Limb (tissue), 2 donors: ENCODE data around the gene OBP2A.

Experiments used
- DNase-seq, 2 donors: peaks; one replicate each; pipeline ENCODE4 v3.0.0-alpha.2; 2016; ENCODE audit errors: extremely low spot score in 2 of 2

OBP2A gene

DNA sequence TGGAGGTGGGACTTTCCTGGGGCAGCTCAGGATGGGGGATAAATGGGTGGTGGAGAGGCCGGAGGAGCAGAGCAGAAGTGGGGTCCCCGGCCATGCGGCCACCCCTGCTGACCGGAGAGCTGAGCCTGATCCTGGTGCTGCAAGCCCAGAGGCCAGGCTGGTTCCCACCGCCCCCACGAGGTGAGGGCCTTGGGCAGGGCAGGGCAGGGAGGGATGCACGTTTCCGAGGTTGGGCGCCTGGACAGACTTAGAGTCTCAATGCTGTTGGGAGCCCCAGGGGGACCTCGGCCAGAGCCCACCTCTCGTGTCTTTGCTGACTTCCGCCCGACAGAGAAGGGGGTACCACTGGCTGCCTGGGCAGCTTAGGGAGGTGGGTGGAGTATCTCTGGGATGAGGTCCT lies 5.5 kb downstream of the OBP2A start:
- no peak for DNase-seq

DNA sequence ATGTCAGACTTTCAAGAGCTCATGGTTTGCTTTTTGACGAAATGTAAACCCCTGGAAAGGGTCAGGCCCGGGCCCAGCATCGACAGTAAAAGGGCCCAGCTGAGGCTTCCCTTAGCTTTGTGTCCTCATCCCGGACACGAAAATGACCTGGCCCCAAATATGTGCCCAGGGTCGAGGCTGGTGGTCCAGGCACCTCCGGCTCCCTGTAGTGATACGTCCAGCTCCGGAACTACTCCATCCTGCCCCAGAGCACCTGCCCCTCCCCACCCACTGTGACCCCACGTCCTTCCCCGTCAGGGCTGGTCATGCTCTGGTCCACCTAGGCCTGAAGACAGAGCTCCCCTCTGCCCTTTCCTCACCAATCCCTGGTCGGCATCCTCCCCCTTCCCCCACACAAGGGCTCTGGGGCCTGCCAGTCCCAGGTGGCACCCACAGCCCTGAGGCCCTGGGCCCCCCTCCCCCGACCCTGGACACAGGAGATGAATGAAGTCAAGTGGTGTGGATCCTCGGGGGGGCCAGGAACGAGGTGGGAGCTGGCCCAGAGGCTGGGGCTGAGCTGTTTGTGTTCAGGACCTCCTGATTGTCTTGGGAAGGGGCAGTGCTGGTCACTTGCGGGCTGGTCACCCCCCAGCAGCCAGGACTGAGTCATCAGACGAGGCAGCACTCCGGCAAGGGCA lies 6.2 kb downstream of the OBP2A start:
- no peak for DNase-seq

DNA sequence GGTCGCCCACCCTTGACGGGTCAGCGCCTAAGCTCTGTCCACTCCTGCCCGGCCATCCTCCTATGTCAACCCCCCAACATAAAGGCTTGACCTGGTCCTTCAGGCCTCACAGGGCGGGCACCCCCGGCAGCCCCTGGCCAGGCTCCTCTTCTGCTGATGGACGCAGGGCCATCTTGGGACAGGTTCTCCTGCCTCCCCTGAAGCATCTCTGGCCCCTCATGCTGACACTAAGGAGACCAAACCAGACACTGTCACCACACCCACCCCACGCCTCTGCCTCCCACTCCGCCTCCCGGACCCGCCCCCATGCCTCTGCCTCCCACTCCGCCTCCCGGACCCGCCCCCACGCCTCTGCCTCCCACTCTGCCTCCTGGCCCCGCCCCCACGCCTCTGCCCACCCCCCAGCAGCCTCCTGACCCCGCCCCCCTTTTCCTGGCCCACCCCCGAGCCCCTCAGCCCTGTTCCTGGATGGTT lies 6.8 kb downstream of the OBP2A start:
- no peak for DNase-seq

DNA sequence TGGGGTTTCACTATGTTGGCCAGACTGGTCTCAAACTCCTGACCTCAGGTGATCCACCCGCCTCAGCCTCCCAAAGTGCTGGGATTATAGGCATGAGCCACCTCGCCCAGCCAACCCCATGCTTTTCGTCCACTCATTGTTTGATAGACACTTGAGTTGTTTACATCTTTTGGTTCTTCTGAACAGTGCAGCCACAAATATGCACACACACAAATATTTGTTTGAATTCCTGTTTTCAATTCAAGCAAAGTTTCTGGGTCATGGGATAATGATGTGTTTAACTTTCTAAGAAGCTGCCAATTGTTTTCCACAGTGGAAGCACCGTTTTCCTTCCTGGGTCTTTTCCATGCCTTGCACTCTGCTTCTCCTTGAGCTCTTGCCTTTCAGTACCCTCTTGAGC lies 8.8 kb downstream of the OBP2A start:
- no peak for DNase-seq

GRCh38 chr9:135555203-135555602 lies 9.3 kb downstream of the OBP2A start:
- DNase-seq, result no peak

GRCh38 chr9:135555910-135556309 lies 10.0 kb downstream of the OBP2A start:
- no peak for DNase-seq

GRCh38 chr9:135559606-135560005 lies 13.7 kb downstream of the OBP2A start:
- no peak for DNase-seq

DNA sequence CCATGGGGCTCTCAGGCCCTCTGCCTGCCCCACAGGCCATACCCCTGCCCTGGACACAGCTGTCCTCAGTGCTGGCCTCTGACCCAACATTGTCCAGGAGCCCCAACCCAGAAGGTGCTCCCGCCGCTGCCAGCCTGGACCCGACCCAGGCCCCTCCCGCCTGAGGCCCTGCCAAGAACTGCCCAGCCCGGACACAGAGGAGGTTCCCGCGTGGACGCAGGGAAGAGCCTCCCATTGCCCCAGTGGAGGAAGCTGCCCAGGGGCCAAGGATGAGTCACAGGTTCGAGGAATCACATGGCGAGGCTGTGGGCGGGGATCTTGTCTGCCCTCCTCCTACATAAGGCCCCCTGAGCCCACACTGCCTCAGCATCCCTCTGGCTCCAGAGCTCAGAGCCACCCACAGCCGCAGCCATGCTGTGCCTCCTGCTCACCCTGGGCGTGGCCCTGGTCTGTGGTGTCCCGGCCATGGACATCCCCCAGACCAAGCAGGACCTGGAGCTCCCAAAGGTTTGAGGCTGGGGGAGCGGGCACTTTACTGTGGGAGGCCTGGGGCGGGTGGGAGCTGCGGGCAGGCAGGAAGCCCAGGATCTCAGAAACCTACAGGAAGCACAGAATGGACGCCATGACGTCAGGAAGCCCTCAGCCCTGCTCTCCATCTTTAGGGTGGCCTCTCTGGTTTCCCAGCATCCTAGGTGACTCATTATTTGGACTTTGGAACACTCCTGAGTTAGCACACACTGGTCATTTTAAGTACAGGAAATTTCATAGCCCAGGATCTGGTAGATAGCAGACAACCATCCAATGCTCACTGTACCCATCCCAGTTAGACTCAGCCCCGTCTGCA lies 15.7 kb downstream of the OBP2A start, which contains the start of gene PAEP:
TSS of gene PAEP (plus strand) at position 366 of the 844 bp plus-strand sequence.
- no peak for DNase-seq

DNA sequence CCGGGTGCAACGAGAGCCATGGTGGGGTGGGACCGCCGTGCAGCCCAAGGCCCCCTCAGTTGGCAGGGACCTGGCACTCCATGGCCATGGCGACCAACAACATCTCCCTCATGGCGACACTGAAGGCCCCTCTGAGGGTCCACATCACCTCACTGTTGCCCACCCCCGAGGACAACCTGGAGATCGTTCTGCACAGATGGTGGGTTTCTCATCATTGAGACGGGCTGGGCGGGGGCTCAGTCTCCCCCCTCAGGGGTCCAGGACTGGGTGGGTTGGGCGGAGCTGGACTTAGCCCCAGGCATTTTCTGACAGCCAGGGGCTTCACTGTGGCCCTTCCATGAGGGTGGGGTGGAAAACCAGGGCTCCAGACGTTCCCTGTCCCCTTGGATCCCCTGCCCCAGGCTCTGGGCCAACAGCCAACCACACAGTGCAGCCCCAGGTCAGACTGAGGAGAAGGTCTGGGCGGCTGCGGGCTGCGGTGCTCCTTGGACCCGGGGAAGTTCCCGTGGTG lies 16.4 kb downstream of the OBP2A start:
- DNase-seq, result no peak

DNA sequence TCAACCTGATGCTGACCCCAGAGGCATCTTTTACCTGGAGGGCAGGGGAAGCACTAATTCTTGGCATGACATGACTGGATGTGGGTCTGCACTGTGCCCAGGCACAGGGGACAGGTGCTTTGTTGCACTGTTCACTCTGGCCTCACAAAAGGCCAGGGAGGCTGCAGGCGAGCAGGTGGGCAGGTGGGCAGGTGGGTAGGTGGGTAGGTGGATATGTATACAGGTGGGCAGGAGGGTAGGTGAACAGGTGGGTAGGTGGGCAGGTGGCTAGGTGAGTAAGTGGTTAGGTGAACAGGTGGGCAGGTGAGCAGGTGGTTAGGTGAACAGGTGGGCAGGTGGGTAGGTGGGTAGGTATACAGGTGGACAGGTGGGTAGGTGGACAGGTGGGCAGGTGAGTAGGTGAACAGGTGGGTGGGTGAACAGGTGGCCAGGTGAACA lies 17.1 kb downstream of the OBP2A start:
- no peak for DNase-seq

DNA sequence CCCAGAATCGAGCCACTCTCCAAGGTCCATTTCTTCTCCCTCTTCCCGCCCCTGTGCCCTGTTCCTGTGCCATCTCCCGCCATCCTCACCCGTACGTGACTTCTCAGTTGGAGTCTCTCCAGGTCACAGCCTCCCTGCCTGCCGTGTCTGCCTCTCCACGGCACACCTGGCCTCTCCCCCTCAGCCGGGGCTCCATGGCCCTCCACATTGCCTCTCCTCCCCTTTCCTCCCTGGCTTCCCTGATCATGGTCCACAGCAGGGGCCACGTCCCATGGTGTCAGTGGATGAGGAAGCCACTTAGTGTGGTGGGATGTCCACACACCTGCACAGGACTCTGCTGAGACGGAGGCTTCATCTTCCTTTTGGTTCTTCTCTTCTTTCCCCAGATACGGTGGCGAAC lies 17.9 kb downstream of the OBP2A start:
- DNase-seq, result no peak

DNA sequence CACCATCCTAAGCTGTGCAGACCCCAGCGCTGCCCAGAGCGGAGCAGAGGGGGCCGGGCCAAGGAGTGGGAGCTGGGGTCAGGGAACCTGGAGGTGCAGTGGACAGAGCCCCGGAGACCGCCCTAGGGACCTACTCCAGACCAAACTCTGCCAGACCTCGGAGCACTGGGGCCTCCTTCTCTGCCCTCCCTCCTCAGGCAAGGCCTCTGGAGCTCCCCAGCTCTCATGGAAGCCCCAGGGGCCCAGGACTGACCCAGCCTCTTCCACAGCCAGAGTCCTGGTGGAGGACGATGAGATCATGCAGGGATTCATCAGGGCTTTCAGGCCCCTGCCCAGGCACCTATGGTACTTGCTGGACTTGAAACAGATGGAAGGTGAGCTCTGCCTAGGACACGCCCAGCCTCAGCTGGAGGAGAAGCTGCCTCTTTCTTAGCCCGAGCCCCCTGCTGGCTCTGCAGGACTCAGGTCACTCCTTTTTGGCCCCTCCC lies 19.3 kb downstream of the OBP2A start:
- no peak for DNase-seq

- no peak for DNase-seq
Observed at GRCh38 chr9:135565636-135566035, 19.7 kb downstream of the OBP2A start.

DNA sequence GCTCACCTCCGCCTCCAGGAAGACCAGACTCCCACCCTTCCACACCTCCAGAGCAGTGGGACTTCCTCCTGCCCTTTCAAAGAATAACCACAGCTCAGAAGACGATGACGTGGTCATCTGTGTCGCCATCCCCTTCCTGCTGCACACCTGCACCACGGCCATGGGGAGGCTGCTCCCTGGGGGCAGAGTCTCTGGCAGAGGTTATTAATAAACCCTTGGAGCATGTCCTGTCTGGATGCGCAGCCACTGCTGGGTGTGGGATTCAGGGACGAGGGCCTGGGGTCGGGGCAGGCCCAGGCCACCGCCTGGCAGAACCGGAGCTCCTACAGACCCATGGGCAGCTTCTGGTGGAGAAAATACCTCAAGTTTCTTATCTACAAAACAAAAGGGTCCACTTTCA lies 20.6 kb downstream of the OBP2A start:
- DNase-seq, result no peak

GRCh38 chr9:135567311-135567710 lies 21.4 kb downstream of the OBP2A start:
- no peak for DNase-seq

DNA sequence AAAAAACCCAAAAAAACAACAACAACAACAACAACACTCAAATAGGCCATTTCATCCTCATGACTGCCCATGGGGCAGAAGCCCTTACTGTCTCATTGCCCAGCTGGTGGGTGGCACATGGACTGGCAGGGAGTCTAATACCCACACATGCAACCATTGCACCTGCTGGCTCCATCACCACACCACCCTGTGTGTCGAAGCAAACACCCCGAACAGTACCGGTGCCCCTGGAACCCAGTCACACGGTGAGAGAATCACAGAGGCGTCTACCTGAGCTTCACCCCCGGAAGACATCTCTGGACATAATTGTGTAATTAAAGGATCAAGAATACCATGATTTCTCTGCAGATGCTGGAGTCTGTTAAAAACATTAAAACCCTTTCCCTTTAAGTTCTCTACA lies 22.1 kb downstream of the OBP2A start:
- DNase-seq, result no peak

- no peak for DNase-seq
Observed at GRCh38 chr9:135570456-135570855, 24.5 kb downstream of the OBP2A start.

- no peak for DNase-seq
Observed at GRCh38 chr9:135572233-135572632, 26.3 kb downstream of the OBP2A start.

DNA sequence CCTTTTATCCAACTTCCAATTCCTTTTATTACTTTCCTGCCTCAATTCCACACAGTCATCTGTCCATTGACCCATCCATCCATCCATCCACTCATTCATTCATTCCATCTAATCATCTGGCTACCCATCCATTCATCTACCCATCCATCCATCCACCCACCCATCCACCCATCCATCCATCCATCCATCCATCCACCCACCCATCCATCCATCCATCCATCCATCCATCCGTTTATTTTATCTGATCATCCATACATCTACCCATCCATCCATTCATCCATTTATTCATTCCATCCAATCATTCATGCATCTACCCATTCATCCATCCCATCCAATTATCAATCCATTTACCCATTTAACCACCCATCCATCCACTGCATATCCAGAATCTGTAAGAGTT lies 27.2 kb downstream of the OBP2A start:
- no peak for DNase-seq

- no peak for DNase-seq
Observed at GRCh38 chr9:135574331-135574730, 28.4 kb downstream of the OBP2A start.

- DNase-seq, result no peak
Observed at GRCh38 chr9:135574943-135575342, 29.0 kb downstream of the OBP2A start.

DNA sequence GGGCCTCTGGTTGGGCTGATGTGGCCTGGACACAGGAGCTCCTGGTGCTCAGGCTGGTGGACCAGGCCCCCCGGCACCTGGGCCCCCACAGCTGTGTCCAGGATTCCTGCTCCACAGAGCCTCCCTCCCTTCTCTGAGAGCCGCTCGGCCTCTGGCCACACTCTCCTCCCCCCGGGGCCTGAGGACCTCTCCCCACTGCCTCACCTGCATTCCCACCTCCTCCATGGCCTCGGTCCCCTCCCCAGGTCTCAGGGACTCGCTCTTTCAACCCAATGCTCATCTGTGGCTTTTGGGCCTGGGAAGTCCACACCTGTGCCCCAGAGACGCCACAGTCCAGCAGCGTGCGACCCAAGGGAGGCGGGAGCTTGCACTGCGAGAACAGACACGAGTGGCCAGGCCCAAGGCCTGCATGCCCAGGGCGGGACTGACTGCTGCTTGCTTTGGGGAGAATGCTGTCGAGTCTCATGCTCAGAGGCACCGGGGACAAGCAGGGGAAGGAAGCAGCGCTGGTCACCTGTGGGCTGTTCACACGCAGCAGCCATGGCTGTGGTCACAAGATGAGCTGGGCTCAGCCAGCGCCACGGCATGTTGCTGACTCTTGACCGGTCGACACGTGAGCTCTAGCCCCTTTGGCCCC lies 30.2 kb downstream of the OBP2A start:
- DNase-seq, result no peak
